Right hindlimb (tissue), 1 donor: ENCODE data around the gene PIGB.
"Not testable (repeated sequence)": the region's sequence is repeated elsewhere in the genome, so short reads cannot be mapped to it uniquely, and the experiment has no call there.

Experiments
- DNase-seq: peaks from one replicate; pipeline ENCODE4 v3.0.0-alpha.2; 2018

PIGB gene

GRCh38 chr15:55318588-55319494 lies at the start of gene PIGB, which contains the start of gene PIGBOS1:
Gene PIGB, plus strand, starts transcription at chr15:55319222. Its CDS starts 29 bp downstream, at chr15:55319251.
Gene PIGBOS1, minus strand, starts transcription at chr15:55319123. Its CDS starts 1,331 bp downstream, at chr15:55317792.
- DNase-seq, result peak; percentile 92

GRCh38 chr15:55270291-55270690 lies 48.7 kb upstream of the PIGB start:
- DNase-seq, result no peak

- no peak for DNase-seq
Observed at GRCh38 chr15:55276324-55276723, 42.7 kb upstream of the PIGB start.

- DNase-seq, result no peak
Observed at GRCh38 chr15:55277116-55277564, 41.9 kb upstream of the PIGB start.

GRCh38 chr15:55277715-55278114 lies 41.3 kb upstream of the PIGB start:
- no peak for DNase-seq

GRCh38 chr15:55279100-55279745 lies 39.8 kb upstream of the PIGB start:
- DNase-seq, result no peak

- DNase-seq, result no peak
Observed at GRCh38 chr15:55279746-55280351, 39.2 kb upstream of the PIGB start.

- not testable (repeated sequence) for DNase-seq
Observed at GRCh38 chr15:55280589-55280988, 38.4 kb upstream of the PIGB start.

- DNase-seq, result no peak
Observed at GRCh38 chr15:55281517-55282228, 37.3 kb upstream of the PIGB start.

- no peak for DNase-seq
Observed at GRCh38 chr15:55282284-55282833, 36.7 kb upstream of the PIGB start.

GRCh38 chr15:55283379-55284147 lies 35.5 kb upstream of the PIGB start:
- DNase-seq, result no peak

- DNase-seq, result no peak
Observed at GRCh38 chr15:55284426-55284825, 34.6 kb upstream of the PIGB start.

- DNase-seq, result not testable (repeated sequence)
Observed at GRCh38 chr15:55286442-55287189, 32.4 kb upstream of the PIGB start.

- no peak for DNase-seq
Observed at GRCh38 chr15:55288006-55288717, 30.9 kb upstream of the PIGB start.

GRCh38 chr15:55289011-55289745 lies 29.8 kb upstream of the PIGB start:
- peak; percentile 45 for DNase-seq

- DNase-seq, result peak; percentile 79
Observed at GRCh38 chr15:55289746-55290527, 29.1 kb upstream of the PIGB start, which contains the start of gene RAB27A. Gene RAB27A, minus strand, starts transcription at chr15:55289813. Its CDS starts 54,879 bp downstream, at chr15:55234934.

GRCh38 chr15:55290528-55291057 lies 28.4 kb upstream of the PIGB start:
- DNase-seq, result peak; percentile 89

GRCh38 chr15:55297315-55297714 lies 21.7 kb upstream of the PIGB start:
- no peak for DNase-seq
